ENCODE results near the gene BORCS6. TPM values are rescaled to one million over a fixed set of nuclear protein-coding genes. Genes with fewer than 3 reads are reported as not detected.

The BORCS6 gene
- total RNA-seq, 1 donor from 2014 or later = 12.4 TPM

GRCh38 chr17:8155996-8156245, 34.1 kb downstream of the BORCS6 start:
- no peak for DNase-seq (ENCODE audit: extremely low read depth, low read depth, low spot score)

GRCh38 chr17:8155231-8155995, 34.6 kb downstream of the BORCS6 start:
- no peak for DNase-seq (ENCODE audit: extremely low read depth, low read depth, low spot score)

GRCh38 chr17:8154608-8155155, 35.3 kb downstream of the BORCS6 start:
- DNase-seq (ENCODE audit: extremely low read depth, low read depth, low spot score) = no peak

DNA sequence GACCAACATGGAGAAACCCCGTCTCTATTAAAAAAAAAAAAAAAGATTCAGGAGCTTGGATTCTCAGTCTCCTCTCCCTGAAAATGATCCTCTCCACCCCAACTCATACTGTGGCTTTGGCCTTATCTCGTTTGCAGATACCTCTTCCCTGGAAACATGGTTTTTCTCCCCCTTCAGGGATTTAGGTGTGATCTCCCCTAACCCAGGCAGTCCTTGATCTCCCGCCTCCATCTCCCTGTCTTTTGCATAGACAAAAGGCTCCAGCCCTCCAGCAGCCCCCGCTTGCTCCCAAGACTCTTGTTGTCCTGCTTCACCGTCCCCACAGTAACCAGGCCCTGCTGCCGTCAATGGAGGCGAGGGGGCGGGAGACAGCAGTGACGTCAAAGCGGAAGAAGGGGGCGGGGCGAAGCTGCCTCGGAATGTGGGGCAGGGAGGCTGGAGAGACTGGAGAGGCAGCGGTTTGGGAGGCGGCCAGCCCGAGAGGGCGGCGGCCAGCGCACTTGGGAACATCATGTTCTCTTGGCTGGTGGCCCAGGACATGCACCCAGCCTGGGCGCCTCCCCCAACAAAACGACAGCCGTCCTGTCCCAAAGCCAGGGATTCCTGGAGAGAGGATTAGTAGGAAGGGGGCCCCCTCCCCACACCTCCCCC, 35.9 kb downstream of the BORCS6 start:
- no peak for DNase-seq (ENCODE audit: extremely low read depth, low read depth, low spot score)

- no peak for DNase-seq (ENCODE audit: extremely low read depth, low read depth, low spot score)
Observed at GRCh38 chr17:8153525-8153956, 36.4 kb downstream of the BORCS6 start.

- no peak for DNase-seq (ENCODE audit: extremely low read depth, low read depth, low spot score)
Observed at GRCh38 chr17:8153031-8153451, 36.9 kb downstream of the BORCS6 start.

DNA sequence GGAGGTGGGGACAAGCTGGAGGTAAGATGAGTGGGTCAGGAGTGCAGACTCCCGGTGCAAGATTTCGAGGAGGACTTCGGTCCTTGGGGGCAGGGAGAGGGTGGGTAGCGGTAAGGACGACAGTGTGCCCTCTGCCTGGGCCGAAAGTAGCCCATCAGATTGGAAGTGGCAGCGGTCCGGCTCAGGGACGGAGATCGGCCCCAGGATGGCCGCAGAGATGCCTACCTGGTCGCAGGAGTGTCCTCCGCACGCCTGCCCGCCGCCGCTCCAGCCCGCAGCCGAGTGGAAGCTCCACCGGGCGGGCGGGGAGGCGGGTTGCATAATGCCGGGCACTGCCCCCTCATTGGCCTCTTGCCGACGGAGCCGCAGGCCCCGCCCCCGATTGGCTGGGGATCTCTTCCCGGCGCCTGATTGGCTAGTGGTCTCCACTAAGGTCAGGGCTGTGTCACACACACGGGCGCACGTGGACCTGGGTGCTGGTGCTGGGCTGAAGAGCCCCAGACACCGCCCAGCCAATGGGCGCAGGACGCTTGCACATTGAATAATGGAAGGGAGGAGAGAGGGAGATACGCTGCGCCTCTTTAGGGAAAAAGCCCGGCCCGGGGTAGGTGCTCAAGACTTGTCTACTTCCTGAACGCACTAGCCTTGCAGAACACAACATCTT, 37.7 kb downstream of the BORCS6 start, which contains the start of gene PER1:
TSS of gene PER1 (minus strand) at position 293 of the 664 bp plus-strand sequence. CDS start 1,698 bp downstream, outside the sequence.
- DNase-seq (ENCODE audit: extremely low read depth, low read depth, low spot score) = no peak

DNA sequence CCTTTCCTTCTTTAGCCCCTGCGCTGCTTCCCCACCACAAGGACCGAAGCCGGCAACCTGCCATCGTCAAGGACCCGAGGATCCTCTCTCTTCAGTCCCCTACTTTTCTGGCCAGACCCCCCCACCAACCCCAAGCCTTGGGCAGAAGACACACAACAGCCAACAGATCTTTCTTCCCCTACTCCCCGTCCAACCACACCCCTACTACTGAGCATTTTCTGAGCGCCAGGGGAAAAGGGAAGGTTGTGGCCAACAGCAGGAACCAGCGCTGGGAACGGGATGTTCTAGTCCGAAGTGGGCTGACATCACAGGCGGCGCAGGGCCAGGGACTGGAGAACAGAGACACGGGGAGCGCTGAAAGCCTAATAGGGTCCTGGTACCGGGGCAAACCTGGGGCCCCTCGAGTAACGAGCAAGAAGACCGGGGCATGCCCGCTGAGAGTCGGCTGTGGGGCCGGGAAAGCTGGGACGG, 38.3 kb downstream of the BORCS6 start:
- DNase-seq (ENCODE audit: extremely low read depth, low read depth, low spot score) = no peak

GRCh38 chr17:8151120-8151640, 38.8 kb downstream of the BORCS6 start:
- no peak for DNase-seq (ENCODE audit: extremely low read depth, low read depth, low spot score)

- DNase-seq (ENCODE audit: extremely low read depth, low read depth, low spot score) = no peak
Observed at GRCh38 chr17:8150194-8151119, 39.5 kb downstream of the BORCS6 start.

DNA sequence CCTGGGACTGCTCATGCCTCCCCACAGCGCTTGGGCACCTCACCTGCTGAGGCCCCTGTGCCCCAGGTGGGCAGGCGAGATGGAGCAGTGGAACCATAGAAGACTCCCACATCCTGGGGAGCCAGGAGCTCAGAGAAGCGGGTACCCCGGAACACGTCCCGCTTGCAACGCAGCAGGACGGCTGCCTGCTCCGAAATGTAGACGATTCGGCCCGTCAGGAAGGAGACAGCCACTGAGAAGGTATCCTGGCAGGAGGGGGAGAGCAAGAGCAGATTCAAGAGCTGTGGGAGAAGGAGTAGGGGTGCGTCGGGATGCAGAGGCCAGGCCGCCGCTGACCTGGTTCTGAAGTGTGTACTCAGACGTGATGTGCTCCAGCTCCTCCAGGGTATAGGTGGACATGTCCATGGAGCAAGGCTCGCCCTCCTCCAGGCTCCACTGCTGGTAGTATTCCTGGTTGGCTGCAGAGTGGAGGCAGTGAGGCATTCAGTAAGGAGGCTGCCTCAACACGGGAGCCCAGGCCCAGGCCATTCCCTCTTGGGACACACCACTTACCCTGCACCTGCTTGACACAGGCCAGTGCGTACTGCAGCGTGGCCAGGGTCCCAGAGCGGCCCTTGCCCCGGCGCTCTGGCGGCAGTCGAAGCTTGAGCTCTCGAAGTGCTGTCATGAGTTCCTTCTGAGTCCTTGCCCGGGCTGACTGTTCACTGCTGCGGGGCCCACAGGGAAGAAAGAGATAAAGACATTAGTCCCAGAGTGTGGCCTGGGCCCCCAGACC, 40.4 kb downstream of the BORCS6 start:
- no peak for DNase-seq (ENCODE audit: extremely low read depth, low read depth, low spot score)

- DNase-seq (ENCODE audit: extremely low read depth, low read depth, low spot score) = no peak
Observed at GRCh38 chr17:8148560-8148959, 41.4 kb downstream of the BORCS6 start.

DNA sequence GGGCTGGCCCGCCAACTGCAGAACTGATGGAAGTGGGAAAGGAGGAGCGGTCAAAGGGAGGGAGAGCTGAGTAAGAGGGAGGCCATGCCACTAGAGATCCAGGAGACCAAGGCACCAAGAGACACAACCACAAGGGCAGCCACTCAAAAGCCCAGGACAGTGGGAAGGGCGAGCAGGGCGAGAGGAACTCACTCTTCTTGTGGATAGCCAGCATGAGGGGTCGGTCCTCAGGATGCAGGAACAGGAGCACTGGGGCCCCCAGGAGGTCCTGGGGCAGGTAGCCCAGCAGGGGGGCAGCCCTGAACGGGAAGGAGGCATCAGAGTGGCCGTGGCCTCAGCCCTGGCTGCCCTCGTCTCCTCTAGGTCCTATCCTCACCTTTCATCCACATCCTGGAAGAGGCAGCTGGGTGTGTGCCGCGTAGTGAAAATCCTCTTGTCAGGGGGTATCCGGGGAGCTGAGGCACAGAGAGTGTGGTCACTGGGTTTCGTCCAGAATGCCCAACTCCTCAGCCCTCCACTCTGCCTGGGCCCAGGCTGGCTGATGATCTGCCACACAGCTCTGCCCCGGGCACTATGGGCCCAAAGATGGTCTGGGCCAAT, 42.1 kb downstream of the BORCS6 start:
- DNase-seq (ENCODE audit: extremely low read depth, low read depth, low spot score) = no peak

DNA sequence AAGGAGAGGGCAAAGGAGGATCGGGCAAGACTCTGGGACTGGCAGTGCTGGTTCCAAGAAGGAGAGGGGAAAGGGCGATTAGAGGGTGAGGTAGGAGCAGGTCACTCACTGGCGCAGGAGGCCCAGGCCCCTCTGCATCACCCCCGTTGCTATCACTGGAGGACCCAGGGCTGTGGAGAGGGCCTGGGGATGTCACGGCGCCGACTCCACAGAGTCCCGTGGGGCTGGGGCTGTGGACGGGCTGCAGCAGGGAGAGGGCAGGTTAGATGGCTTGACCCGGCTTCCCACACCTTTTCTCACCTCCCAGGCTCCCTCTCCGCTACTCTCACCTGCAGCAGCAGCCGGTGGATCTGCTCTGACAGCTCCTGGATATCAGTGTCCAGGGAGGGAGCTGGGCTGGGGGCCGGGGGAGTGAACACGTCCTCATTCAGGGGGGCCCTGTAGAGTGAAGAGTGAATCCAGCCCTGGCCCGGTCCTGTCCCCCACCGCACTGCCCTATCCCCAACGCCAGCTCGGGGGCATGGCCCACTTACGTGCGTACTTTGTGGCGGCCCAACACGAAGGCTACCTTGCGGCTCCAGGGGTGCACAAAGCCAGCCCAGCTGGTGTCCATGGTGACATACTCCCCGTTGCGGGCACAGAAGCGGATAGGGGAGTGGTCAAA, 42.7 kb downstream of the BORCS6 start:
- no peak for DNase-seq (ENCODE audit: extremely low read depth, low read depth, low spot score)

DNA sequence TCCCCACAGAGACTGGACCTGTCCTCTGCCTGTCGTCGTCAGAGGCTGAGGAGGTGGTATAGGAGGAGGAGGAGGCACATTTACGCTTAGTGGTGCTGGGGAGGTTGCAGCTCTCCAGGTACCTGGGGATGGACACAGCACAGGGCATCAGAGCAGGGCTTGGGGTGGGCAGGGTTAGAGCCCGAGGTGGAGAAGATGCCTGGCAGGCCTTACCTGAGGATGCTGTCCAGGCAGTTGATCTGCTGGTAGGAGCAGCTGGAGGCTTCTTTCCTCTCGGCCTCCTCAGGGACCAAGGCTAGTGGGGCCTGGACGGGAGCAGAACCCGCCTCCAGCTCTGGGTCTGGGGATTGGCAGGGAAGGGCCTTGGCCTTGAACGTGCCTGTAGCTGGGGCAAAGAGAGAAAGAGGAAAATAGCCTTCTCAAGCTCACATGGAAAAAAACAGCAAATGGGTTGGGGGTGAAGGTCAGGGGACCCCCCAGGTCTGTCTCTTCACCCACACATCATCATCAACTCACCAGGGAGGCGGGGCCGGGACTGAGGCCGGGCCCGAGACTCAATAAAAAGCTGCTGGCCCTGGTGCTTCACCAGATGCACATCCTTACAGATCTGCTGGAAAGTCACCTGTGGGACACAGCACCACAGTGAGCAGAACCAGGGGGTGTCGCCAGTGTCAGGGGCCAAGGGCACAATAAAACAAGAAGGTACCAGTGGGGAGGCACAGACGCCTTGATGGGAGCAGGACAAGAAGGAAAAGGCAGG, 43.4 kb downstream of the BORCS6 start:
- DNase-seq (ENCODE audit: extremely low read depth, low read depth, low spot score) = no peak

DNA sequence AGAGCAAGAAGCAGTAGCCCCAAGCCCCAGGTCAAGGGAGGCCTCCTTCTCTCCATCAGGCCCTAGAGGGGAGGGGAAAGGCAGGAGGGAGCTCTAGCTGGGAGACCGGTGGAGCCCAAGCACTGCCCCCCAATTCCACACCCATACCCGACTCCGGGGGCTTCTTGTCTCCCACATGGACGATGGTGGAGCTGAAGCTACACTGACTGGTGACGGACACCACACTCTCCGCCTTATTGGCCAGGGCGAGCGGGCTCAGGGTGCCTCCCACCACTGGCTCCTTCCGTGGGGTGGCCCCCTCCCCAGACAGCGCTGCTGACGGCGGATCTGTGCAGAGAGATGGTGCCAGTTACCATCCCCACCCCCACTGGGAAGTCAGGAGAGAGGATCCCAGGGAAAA, 44.2 kb downstream of the BORCS6 start:
- no peak for DNase-seq (ENCODE audit: extremely low read depth, low read depth, low spot score)

- DNase-seq (ENCODE audit: extremely low read depth, low read depth, low spot score) = no peak
Observed at GRCh38 chr17:8144401-8145231, 45.4 kb downstream of the BORCS6 start.
